Epithelial cell of esophagus (primary cell): ENCODE measurements around the gene LSAMP.

Experiments
- DNase-seq: peaks from one replicate; pipeline ENCODE4 v3.0.0; 2010; ENCODE audit warnings: low read depth
- H3K4me3 ChIP-seq: 2 replicates; pipeline ENCODE4 v1.5.1; 2011; ENCODE audit warnings: mild to moderate bottlenecking, low read length, control low read depth
- CTCF ChIP-seq: IDR thresholded peaks from 2 replicates; pipeline ENCODE4 v1.5.1; 2011; ENCODE audit warnings: low read depth, mild to moderate bottlenecking, low read length, control low read depth, inconsistent platforms; ENCODE audit not compliant: insufficient read depth; ENCODE audit errors: missing control alignments

The LSAMP gene

GRCh38 chr3:116256843-116257485 is 188.3 kb downstream of the LSAMP start:
- DNase-seq: no peak
- H3K4me3 ChIP-seq: no peak overlapping the region
- no peak for TF ChIP-seq CTCF

GRCh38 chr3:116254541-116254940 is 190.7 kb downstream of the LSAMP start:
- H3K4me3 ChIP-seq: no peak overlapping the region
- no peak for DNase-seq
- no peak for TF ChIP-seq CTCF

GRCh38 chr3:116253511-116253910 is 191.8 kb downstream of the LSAMP start:
- no peak for DNase-seq
- no peak overlapping the region for H3K4me3 ChIP-seq
- TF ChIP-seq CTCF: no peak

GRCh38 chr3:116247605-116248004 is 197.7 kb downstream of the LSAMP start:
- TF ChIP-seq CTCF: no peak
- no peak for DNase-seq
- H3K4me3 ChIP-seq: no peak overlapping the region

GRCh38 chr3:116246406-116246980 is 198.8 kb downstream of the LSAMP start:
- H3K4me3 ChIP-seq: no peak overlapping the region
- no peak for DNase-seq
- TF ChIP-seq CTCF: no peak

GRCh38 chr3:116242825-116243224 is 202.5 kb downstream of the LSAMP start:
- DNase-seq: peak; percentile 11
- no peak overlapping the region for H3K4me3 ChIP-seq
- no peak for TF ChIP-seq CTCF

GRCh38 chr3:116241677-116242076 is 203.6 kb downstream of the LSAMP start:
- no peak overlapping the region for H3K4me3 ChIP-seq
- no peak for TF ChIP-seq CTCF
- no peak for DNase-seq
